GM12873 (cell line): Measurements from ENCODE around the gene RIIAD1.

ENCODE experiments used
- CTCF ChIP-seq: IDR thresholded peaks from 2 replicates; pipeline ENCODE4 v1.5.1; 2012; ENCODE audit warnings: low read depth, mild to moderate bottlenecking, moderate library complexity, low read length, control low read depth; ENCODE audit not compliant: insufficient read depth; ENCODE audit errors: missing control alignments

RIIAD1 gene

GRCh38 chr1:151716771-151717631 lies 4.3 kb upstream of the RIIAD1 start, which contains the start of gene CELF3:
TSS of gene CELF3 (minus strand) at chr1:151716803. CDS start at chr1:151716020, 783 bp downstream.
- no peak for TF ChIP-seq CTCF

DNA sequence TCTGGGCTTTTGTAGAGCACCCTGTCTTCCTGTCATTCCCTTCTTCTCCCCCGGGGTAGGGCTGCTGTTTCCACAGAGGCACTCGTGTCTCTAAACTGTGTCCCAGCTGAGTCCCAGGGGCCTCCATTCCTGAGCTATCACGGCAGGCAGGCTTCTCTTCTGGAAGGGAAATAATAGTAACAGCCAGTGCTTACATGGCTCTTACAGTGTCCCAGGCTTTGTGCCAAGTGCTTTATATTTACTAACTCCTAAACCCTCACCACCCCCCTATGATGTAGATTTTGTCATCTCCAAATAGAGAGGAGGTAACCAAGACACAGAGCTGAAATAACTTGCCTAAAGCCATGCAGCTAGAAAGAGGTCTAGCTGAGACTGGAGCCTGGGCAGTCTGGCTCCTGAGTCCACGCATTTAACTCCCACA lies 3.3 kb upstream of the RIIAD1 start:
- TF ChIP-seq CTCF, result no peak

DNA sequence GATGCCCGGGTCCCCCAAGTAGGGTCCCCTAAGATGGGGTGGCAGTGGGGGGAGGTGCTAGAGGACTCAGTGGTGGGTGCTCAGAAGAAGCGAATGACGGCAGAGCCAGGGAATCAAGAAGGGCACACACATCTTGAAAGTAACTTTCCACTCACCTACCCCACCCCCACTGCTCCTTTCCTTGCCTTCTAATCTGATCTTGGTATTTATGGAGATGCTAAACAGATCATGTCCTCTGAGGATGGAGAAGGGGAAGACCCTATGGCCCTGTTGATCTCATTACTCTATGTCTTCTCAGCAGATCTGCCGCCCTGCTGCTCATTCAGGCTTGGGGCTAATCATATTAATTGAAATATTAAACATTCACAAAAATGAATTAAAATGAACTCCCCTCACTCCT lies 2.7 kb upstream of the RIIAD1 start:
- TF ChIP-seq CTCF, result no peak

DNA sequence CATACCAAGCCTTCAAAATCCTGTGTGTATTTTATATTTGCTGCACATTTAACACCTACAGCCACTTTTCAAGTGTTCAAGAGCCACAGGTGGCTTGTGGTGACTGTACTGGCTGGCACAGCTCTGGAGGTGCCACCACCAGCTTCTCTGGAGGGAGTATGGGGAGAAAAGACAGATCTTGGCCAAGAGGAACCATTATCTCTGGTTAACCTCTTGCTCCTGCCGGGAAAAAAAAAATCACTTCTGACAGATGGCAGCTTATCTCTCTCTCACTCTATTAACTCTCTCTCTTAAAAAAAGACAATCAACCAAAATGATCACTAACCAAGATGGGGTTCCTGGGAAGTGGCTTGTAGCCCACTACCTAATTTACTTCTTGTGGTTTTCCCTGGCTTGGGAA lies 1.2 kb upstream of the RIIAD1 start:
- no peak for TF ChIP-seq CTCF

GRCh38 chr1:151720554-151720953 lies 768 bp upstream of the RIIAD1 start:
- TF ChIP-seq CTCF, result no peak

DNA sequence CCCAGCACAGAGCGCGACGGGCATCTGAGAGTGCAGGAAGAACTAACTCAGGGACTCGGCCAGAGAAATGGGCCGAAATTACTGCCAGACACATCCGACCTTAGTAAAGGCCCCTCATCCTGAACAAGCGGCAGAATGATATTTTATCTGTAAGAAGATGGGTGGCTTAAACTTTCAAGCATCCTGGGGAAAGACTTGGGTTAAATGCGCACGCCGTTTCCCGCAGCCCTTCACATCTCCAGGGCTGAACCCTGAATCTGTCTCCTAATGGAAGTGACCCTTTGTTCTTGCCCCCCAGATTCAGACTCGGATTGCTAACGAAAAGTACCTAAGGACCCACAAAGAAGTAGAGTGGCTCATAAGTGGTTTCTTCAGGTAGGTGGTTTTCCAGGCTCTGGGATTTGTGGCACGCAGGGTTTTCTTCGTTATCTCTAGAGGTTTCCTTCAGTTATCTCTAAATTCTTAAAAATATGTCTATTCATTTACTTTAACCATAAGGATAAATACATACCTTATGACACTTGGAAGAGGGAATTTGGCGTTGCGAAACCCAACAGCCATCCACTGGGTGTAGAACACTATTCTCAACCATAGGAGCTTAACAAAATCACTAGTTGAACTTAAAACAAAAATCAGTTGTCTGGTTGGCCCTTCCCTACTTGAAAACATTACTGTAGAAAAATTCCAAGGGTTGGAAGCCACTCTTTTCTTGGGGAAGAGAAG lies 627 bp downstream of the RIIAD1 start:
- TF ChIP-seq CTCF, result no peak

GRCh38 chr1:151723726-151724370 lies 2.5 kb downstream of the RIIAD1 start:
- TF ChIP-seq CTCF, result no peak
